ENCODE data around the gene MGRN1.

- TF ChIP-seq POLR2A (IDR thresholded peaks at IDR 0.05; ENCODE audit: low read depth, low read length) (no peak), TAF1 (IDR thresholded peaks at IDR 0.05; ENCODE audit: low read depth, low read length) (no peak)
Observed at GRCh38 chr16:4697848-4698291, 73.2 kb downstream of the MGRN1 start.
